Erythroblast (primary cell): ENCODE measurements around the gene ATP2B1.

Experiments
- GATA1 ChIP-seq: IDR thresholded peaks from 2 replicates; pipeline ENCODE4 v1.6.1; 2011; ENCODE audit warnings: low read depth, mild to moderate bottlenecking, control low read depth, low read length, moderate library complexity
- POLR2A ChIP-seq: IDR thresholded peaks from 2 replicates; pipeline ENCODE4 v1.6.1; 2011; ENCODE audit warnings: mild to moderate bottlenecking, low read length

DNA sequence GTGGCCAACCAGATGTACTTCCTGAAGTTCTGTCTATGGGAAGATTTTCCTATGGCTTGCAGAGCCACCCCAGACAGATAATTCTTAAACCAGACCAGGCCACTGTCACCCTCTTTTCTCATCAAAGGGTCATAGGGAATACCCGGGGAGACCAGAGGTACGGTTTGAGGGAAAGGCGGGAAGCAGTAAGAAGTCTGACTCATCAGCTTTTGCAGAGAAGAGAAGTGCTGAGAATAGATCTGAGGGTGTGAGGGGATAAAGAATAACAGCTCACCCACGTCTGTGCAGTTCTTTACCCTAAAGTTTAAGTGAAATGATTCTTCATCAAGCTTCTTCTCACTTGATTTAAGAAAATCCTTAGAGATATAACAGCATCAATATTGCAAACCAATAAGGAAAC lies 161.5 kb downstream of the ATP2B1 start:
- TF ChIP-seq POLR2A (no peak), GATA1 (no peak)
